Purkinje cell (primary cell): ENCODE measurements around the gene HSPB6. TPM values are rescaled to one million over a fixed set of nuclear protein-coding genes. Genes with fewer than 3 reads are reported as not detected.

Experiments used
- polyA plus RNA-seq: library from polyadenylated mRNA; unstranded; fragments of >200 nt; fragmentation: Nextera tagmentation; gene quantifications from 2 replicates; pipeline ENCODE4 v1.2.1, GENCODE V29; 2014

Gene HSPB6, protein sequence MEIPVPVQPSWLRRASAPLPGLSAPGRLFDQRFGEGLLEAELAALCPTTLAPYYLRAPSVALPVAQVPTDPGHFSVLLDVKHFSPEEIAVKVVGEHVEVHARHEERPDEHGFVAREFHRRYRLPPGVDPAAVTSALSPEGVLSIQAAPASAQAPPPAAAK
- 0.50 TPM in 1 of 2 replicates, not detected in the other for polyA plus RNA-seq

DNA sequence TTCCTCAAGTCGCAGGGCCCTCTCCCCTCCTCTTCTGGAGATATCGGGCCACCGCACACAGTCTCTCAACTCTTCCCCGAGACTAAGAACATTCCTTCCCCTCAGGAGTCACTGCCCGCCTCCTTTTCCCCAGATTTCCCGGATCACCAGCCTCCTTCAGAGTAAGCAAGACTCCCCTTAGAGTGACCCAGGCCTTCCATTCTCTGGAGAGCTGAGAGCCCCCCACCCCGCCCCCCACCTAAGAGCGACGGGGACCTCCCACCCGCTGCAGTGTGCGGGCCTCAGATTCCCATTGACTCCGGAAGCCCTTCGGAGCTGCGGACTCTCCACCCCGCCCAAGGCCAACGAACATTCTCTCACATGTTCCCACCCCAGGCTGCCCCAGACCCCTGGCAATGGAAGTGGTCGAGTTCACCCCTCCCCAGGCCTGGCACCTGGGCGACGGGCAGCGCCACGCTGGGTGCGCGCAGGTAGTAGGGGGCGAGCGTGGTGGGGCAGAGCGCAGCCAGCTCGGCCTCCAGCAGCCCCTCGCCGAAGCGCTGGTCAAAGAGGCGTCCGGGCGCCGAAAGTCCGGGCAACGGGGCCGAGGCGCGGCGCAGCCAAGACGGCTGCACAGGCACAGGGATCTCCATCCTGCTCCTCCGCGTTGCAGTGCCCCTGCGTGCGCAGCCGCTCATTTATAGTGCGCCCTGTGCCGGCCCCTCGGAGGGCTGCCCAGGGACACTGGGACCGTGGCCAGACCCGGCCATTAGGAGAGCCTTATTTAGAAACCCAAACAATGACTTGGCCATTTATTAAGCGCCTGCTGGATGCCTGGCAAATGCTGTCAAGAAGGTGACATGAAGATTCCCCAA, at the start of gene HSPB6:
Gene HSPB6, minus strand, starts transcription at position 653 of the 854 bp plus-strand sequence. Its CDS starts 21 bp downstream, at position 632.

DNA sequence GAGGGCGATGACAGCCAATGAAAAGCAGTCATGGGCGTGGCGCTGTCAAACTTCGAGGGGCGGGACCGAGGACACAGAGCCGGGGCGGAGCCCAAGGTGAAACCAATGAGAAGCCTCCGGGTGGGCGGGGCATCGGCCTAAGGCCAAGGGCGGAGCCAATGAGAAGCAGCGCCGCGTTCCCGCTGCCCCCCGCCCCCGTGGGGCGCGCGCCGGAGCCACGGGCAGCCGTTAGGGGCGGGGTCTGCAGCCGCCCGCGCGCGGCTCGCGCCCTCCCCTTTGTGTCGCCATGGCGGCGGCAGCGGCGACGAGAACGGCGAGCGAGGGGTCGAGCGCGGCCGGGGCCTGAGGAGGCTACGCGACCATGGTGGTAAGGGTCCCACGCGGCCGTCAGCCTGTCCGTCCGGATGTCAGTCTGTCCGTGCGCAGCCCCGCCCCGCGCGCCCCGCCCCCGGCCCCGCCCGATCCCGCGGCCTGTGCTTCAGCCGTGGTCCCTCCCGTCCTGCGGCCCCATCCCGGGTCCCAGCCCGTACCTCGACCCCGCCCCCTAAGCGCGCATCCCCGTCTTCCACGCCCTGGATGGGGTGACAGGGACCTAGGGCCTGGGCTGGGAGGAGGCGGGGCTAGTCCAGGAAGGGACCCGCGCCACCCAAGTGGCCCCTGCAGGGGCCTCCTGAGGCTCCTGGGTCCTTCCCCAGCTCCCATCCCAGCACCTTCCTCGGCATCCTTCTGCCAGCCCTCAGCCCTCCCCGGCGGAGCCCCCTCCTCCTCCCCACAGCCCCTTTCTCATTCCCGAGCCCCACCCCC, 18.7 kb upstream of the HSPB6 start, which contains the start of gene ARHGAP33:
Gene ARHGAP33, plus strand, starts transcription at position 267 of the 804 bp plus-strand sequence. Its CDS starts 95 bp downstream, at position 362.

DNA sequence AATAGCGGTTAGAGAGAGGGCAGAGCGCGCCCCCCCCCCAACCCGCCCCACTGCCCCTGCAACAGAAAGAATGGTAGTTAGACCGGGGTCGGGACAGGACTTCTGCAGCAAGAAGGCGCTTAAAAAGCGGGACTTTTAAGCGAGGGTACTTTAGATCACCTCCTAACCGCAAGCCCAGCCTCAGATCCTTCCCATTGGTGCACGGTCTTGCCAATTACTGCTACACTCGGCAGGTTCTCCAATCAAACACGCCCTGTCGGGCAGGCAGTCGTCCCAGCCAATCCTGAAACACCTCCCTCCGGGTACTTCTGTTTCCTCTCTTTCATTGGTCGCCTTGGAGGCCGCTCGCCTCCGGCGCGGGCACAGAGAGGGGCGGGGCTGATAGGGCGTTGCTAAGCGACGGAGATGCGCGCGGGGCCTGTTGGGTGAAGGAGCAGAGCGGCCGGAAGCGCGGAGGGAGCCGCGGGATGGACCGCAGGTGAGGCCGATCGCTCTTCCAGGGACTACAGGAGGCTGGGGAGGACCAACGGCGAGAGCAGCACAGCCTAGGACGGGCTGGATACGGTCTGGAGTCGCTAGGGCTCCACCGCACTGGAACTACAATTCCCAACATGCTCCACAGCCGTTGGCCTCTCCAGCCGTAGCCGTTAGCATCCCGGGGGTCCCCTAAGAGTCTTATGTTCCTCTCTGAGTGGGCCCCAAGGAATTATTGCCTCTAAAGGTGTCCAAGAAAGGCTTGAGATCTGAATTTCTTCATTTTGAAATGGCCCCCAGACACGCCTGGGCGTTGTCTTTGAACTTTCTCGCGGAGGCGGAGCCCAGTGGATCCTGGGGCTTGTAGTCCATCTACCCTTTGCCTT, 1.1 kb upstream of the HSPB6 start, which contains the start of gene PROSER3:
Gene PROSER3, plus strand, starts transcription at position 428 of the 860 bp plus-strand sequence. Its CDS starts 40 bp downstream, at position 468.

DNA sequence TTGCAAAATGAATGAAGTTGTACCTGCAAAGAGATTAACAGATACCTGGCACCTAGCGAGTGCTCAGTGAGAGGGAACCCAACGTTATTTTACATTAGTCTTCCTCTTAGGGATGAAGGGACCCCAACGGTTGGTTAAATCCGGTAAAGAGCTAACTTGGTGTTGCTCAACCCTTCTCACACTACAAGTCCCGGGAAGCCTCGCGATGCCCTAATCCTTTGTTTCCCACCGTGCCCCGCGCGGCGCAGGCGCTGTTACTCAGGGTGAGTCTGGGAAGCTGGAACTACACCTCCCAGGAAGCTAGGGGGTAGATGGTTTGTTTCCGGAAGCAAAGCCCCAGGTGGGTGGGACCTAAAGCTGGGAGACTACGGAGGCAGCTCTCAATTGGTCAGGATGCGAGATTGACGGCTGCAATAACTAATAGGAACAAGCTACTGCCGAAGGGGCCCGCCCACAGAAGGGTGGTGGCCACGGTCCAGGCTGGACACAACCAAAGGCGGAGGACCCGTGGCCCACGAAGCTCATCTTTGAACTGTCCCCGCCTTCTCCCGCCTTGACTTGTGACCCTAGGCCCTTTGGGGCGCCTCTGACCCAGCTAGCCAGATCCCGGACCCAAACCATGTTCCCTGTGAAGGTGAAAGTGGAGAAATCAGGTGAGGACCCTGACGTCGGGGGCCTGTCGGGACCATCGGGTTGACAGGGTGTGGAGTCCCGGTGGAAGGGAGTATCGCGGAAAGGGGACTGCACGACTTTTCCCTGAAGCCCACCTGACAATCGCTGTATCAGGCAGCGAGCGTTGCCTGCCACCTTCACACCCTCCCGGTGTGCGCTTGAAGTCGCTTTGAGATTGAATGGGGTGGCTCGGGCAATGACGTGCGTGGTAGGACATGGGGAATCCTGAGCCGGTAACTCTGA, 8.5 kb downstream of the HSPB6 start, which contains the start of gene LIN37:
Gene LIN37, plus strand, starts transcription at position 471 of the 915 bp plus-strand sequence. Its CDS starts 149 bp downstream, at position 620.

GRCh38 chr19:35745328-35746086, 11.3 kb downstream of the HSPB6 start, which contains the start of the genes PSENEN and U2AF1L4:
TSS of gene PSENEN (plus strand) at chr19:35745651. CDS start at chr19:35745931, 280 bp downstream.
TSS of gene U2AF1L4 (minus strand) at chr19:35745418. CDS start at chr19:35745391, 27 bp downstream.

DNA sequence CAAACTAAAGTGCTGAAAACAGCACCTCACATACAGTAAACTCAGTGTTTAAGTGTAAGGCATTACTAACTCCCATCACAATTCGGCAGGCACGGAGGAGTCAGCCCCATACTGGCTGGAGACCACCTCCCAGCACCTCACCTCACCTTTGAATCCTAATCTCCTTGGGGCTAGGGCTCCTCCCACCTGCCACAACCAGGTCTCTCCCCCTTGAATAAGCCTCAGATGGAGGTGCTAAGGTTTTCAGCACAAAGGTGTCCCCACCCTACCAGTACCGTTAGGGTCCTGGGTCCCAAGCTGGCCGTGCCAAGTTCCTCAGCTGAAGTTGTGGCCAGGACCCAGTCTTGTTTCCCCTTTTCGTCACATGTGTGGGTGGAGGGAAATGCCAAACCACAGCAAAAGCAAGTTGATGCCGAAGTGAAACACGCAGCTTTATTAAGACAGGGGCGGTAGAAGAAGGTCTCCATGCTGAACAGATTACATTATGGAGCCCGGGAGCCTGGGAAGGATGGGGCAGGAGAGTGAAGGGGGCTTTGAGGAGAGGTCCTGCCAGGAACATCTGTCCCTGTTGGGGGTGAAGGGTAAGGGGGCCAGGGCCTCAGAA, 14.6 kb downstream of the HSPB6 start, which contains the start of gene IGFLR1:
Gene IGFLR1, minus strand, starts transcription at position 332 of the 604 bp plus-strand sequence. CDS start 1,272 bp downstream, outside the sequence.

DNA sequence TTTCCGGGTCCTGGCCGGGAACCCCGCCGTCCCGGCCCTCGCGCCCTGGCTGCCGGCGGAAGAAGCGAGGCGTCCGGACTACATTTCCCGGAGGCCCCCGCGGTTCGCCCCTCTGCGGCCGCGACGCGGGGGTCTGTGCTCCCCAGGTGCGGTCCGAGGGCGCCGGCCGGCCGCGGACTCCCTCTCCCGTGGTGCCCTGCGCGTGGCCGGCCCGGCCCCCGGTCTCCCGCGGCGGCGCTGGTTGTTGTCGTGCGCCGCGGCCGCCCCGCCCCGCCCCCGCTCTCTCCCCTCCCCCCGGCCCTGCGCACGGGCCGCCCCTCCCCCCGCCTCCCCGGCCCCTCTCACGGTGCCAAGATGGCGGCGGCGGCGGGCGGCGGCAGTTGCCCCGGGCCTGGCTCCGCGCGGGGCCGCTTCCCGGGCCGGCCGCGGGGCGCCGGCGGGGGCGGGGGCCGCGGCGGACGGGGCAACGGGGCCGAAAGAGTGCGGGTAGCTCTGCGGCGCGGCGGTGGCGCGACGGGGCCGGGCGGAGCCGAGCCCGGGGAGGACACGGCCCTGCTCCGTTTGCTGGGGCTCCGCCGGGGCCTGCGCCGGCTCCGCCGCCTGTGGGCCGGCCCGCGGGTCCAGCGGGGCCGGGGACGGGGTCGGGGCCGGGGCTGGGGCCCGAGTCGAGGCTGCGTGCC, 39.0 kb downstream of the HSPB6 start, which contains the start of gene KMT2B:
Gene KMT2B, plus strand, starts transcription at position 339 of the 680 bp plus-strand sequence. Its CDS starts 16 bp downstream, at position 355.

Other genes starting within 250 kb of the HSPB6 start
- gene DMKN, start 243.4 kb downstream of the HSPB6 start, polyA plus RNA-seq: 6.0 and 7.7 TPM in 2 replicates
- gene SBSN, start 228.7 kb downstream of the HSPB6 start, polyA plus RNA-seq: not detected in 2 replicates
- not detected in 2 replicates for gene GAPDHS, start 223.6 kb downstream of the HSPB6 start, polyA plus RNA-seq
- gene TMEM147, start 211.4 kb downstream of the HSPB6 start, polyA plus RNA-seq: 95.0 and 102 TPM in 2 replicates
- gene ATP4A, start 193.4 kb downstream of the HSPB6 start, polyA plus RNA-seq: not detected in 2 replicates
- not detected in 2 replicates for gene PMIS2, start 170.9 kb downstream of the HSPB6 start, polyA plus RNA-seq
- 0.60 and 0.84 TPM in 2 replicates for gene HAUS5, start 144.3 kb downstream of the HSPB6 start, polyA plus RNA-seq
- 8.9 and 12.6 TPM in 2 replicates for gene RBM42, start 128.0 kb downstream of the HSPB6 start, polyA plus RNA-seq
- gene ETV2, start 115.3 kb downstream of the HSPB6 start, polyA plus RNA-seq: 0.70 TPM in 1 of 2 replicates, not detected in the other
- gene COX6B1, start 108.7 kb downstream of the HSPB6 start, polyA plus RNA-seq: 1,754 and 2,269 TPM in 2 replicates
- gene UPK1A, start 90.5 kb downstream of the HSPB6 start, polyA plus RNA-seq: 0.27 TPM in 1 of 2 replicates, not detected in the other
- gene ZBTB32, start 52.5 kb downstream of the HSPB6 start, polyA plus RNA-seq: not detected in 2 replicates
- gene KMT2B, start 39.0 kb downstream of the HSPB6 start, polyA plus RNA-seq: 1.0 and 1.8 TPM in 2 replicates
- gene IGFLR1, start 14.6 kb downstream of the HSPB6 start, polyA plus RNA-seq: 1.0 and 4.9 TPM in 2 replicates
- gene U2AF1L4, start 11.6 kb downstream of the HSPB6 start, polyA plus RNA-seq: 69.6 and 75.0 TPM in 2 replicates
- gene PSENEN, start 11.4 kb downstream of the HSPB6 start, polyA plus RNA-seq: 311 and 383 TPM in 2 replicates
- 4.6 and 8.3 TPM in 2 replicates for gene LIN37, start 8.5 kb downstream of the HSPB6 start, polyA plus RNA-seq
- 0.51 TPM in 1 of 2 replicates, not detected in the other for gene PROSER3, start 1.1 kb upstream of the HSPB6 start, polyA plus RNA-seq
- gene ARHGAP33, start 18.5 kb upstream of the HSPB6 start, polyA plus RNA-seq: 0.15 and 0.40 TPM in 2 replicates
- not detected in 2 replicates for gene PRODH2, start 55.8 kb upstream of the HSPB6 start, polyA plus RNA-seq
- 0.08 TPM in 1 of 2 replicates, not detected in the other for gene NPHS1, start 95.5 kb upstream of the HSPB6 start, polyA plus RNA-seq
- gene KIRREL2, start 99.9 kb upstream of the HSPB6 start, polyA plus RNA-seq: 1.1 TPM in 1 of 2 replicates, not detected in the other
- gene APLP1, start 111.5 kb upstream of the HSPB6 start, polyA plus RNA-seq: 223 and 377 TPM in 2 replicates
- gene NFKBID, start 143.5 kb upstream of the HSPB6 start, polyA plus RNA-seq: 1.5 and 1.8 TPM in 2 replicates
- 2.0 and 3.8 TPM in 2 replicates for gene HCST, start 145.5 kb upstream of the HSPB6 start, polyA plus RNA-seq
- 0.70 TPM in 1 of 2 replicates, not detected in the other for gene TYROBP, start 151.3 kb upstream of the HSPB6 start, polyA plus RNA-seq
- 0.15 and 0.60 TPM in 2 replicates for gene LRFN3, start 179.3 kb upstream of the HSPB6 start, polyA plus RNA-seq
- gene SDHAF1, start 238.2 kb upstream of the HSPB6 start, polyA plus RNA-seq: 6.4 and 14.1 TPM in 2 replicates